Measurements from ENCODE around the gene ZNF512B.

- TF ChIP-seq EZH2 (IDR thresholded peaks at IDR 0.05; ENCODE audit: insufficient read depth, poor library complexity, severe bottlenecking), result no peak
- no peak for TF ChIP-seq EZH2phosphoT487 (IDR thresholded peaks at IDR 0.05; ENCODE audit: insufficient read depth, low read depth)
Measured at GRCh38 chr20:63978319-63979228, 8.8 kb upstream of the ZNF512B start.
